ENCODE results near the gene CDC34. TPM values are rescaled to one million over a fixed set of nuclear protein-coding genes. Genes with fewer than 3 reads are reported as not detected.
A peak's percentile ranks its signal among the peaks of the same experiment; 100 is the strongest.

The CDC34 gene
- total and polyA plus RNA-seq, 9 of the 15 experiments (the other 6 are each of a cell fraction or from before 2014, with no cell fraction given): 0.80 to 203 (median 65.5) TPM

- TF ChIP-seq RBM22 (IDR thresholded peaks at IDR 0.05; ENCODE audit: low read depth, low read length, poor library complexity, severe bottlenecking): peak; percentile 38
- TF ChIP-seq HCFC1 (IDR thresholded peaks at IDR 0.05; ENCODE audit: low read depth, low read length): peak; percentile 100
- TF ChIP-seq ZSCAN29 (IDR thresholded peaks at IDR 0.05): 0 out of 2 replicates have a peak, but pooled peaks have one; percentile 23
- no peak for TF ChIP-seq ZNF445 (CRISPR knock-in tag; IDR thresholded peaks at IDR 0.05; ENCODE audit: low read depth)
- TF ChIP-seq ZBTB33 (CRISPR knock-in tag; IDR thresholded peaks at IDR 0.05): peak; percentile 78; the same call in 1 of the 2 replicates
- TF ChIP-seq ZNF766 (CRISPR knock-in tag; conservative IDR thresholded peaks at IDR 0.05): peak; percentile 78; the same call in 1 of the 2 replicates
- peak; percentile 73 for TF ChIP-seq ATF7 (IDR thresholded peaks at IDR 0.05)
- TF ChIP-seq ZNF75A (CRISPR knock-in tag; IDR thresholded peaks at IDR 0.05): no peak
- peak; percentile 85 to 89 for TF ChIP-seq SIX5 (IDR thresholded peaks at IDR 0.05; ENCODE audit: borderline replicate concordance in 1 of 2, insufficient read depth in 1 of 2, low read depth in 1 of 2, low read length in 2 of 2)
- TF ChIP-seq CBX1 (IDR thresholded peaks at IDR 0.05; ENCODE audit: low read depth): no peak; the same call in 1 of the 2 replicates
- TF ChIP-seq, protein P1, sequence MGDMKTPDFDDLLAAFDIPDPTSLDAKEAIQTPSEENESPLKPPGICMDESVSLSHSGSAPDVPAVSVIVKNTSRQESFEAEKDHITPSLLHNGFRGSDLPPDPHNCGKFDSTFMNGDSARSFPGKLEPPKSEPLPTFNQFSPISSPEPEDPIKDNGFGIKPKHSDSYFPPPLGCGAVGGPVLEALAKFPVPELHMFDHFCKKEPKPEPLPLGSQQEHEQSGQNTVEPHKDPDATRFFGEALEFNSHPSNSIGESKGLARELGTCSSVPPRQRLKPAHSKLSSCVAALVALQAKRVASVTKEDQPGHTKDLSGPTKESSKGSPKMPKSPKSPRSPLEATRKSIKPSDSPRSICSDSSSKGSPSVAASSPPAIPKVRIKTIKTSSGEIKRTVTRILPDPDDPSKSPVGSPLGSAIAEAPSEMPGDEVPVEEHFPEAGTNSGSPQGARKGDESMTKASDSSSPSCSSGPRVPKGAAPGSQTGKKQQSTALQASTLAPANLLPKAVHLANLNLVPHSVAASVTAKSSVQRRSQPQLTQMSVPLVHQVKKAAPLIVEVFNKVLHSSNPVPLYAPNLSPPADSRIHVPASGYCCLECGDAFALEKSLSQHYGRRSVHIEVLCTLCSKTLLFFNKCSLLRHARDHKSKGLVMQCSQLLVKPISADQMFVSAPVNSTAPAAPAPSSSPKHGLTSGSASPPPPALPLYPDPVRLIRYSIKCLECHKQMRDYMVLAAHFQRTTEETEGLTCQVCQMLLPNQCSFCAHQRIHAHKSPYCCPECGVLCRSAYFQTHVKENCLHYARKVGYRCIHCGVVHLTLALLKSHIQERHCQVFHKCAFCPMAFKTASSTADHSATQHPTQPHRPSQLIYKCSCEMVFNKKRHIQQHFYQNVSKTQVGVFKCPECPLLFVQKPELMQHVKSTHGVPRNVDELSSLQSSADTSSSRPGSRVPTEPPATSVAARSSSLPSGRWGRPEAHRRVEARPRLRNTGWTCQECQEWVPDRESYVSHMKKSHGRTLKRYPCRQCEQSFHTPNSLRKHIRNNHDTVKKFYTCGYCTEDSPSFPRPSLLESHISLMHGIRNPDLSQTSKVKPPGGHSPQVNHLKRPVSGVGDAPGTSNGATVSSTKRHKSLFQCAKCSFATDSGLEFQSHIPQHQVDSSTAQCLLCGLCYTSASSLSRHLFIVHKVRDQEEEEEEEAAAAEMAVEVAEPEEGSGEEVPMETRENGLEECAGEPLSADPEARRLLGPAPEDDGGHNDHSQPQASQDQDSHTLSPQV (IDR thresholded peaks at IDR 0.05): peak; percentile 88
- no peak for TF ChIP-seq ZNF707 (CRISPR knock-in tag; conservative IDR thresholded peaks at IDR 0.05)
- peak; percentile 97 for TF ChIP-seq CREB3L1 (IDR thresholded peaks at IDR 0.05; ENCODE audit: borderline replicate concordance, low read depth)
- TF ChIP-seq ZNF507 (tag; conservative IDR thresholded peaks at IDR 0.05): no peak
- peak; percentile 68 for TF ChIP-seq L3MBTL2 (IDR thresholded peaks at IDR 0.05)
- 0 out of 2 replicates have a peak, but pooled peaks have one; percentile 11 for TF ChIP-seq NFE2 (IDR thresholded peaks at IDR 0.05; ENCODE audit: low read depth)
- peak; percentile 47; the same call in 1 of the 2 replicates for TF ChIP-seq ZKSCAN1 (IDR thresholded peaks at IDR 0.05; ENCODE audit: low read depth, low read length)
- 0 out of 2 replicates have a peak, but pooled peaks have one; percentile 46 for TF ChIP-seq HDAC8 (tag; IDR thresholded peaks at IDR 0.05)
- 0 out of 2 replicates have a peak, but pooled peaks have one; percentile 33 for TF ChIP-seq RBM34 (IDR thresholded peaks at IDR 0.05; ENCODE audit: borderline replicate concordance, insufficient read depth, low read length)
- peak; percentile 62; the same call in 1 of the 2 replicates for TF ChIP-seq ZNF589 (CRISPR knock-in tag; IDR thresholded peaks at IDR 0.05; ENCODE audit: low read depth)
Observed at GRCh38 chr19:488505-489417, 42.8 kb upstream of the CDC34 start (continued).

Data from K562 (cell line).